HEK293T (cell line): ENCODE results near the gene IL10.

ENCODE experiments used
- BHLHE40 ChIP-seq: fragments of 450-650 bp; IDR thresholded peaks from 2 replicates; pipeline ENCODE4 v1.6.1; 2016; ENCODE audit warnings: mild to moderate bottlenecking, moderate library complexity, borderline replicate concordance
- ELF4 ChIP-seq: fragments of 450-650 bp; IDR thresholded peaks from 2 replicates; pipeline ENCODE4 v1.6.1; 2017; ENCODE audit warnings: antibody characterized with exemption
- FOXM1 ChIP-seq: fragments of 450-650 bp; IDR thresholded peaks from 2 replicates; pipeline ENCODE4 v1.6.1; 2017; ENCODE audit warnings: mild to moderate bottlenecking, borderline replicate concordance
- SP1 ChIP-seq: fragments of 450-650 bp; IDR thresholded peaks from 2 replicates; pipeline ENCODE4 v1.6.1; 2017
- ZNF384 ChIP-seq: fragments of 450-650 bp; IDR thresholded peaks from 2 replicates; pipeline ENCODE4 v1.6.1; 2016

DNA sequence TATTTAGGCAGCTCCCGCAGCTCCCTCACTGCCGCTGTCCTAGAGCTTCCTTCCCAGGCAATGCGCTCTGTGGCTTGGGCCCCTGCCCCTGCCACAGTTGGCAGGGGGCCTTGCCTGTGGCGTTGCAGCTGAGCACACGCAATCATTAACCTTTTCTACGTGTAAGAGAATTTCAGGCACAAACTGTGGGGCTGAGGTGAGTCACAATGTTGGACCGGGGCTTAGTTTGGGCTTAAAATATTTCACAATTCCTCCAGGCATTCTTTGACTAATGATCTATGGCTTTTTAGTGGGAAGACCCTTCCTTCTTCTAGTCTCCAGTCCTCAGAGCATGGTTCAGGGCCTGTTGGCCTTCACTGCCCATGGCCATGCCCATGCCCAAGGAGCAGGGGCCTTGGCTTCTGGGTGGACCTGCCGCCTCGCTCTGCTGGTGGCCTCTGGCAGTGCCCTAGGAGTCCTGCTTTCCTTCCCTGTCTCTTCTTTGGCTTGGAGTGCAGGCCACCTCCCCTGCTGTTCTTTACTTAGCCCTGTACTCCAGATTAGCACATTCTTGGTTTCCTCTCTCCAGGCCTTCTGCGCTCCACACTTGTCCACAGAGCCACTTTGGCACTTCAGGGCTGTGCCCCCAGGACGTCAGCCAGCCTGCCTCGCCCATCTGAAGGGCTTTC, 48.4 kb downstream of the IL10 start:
- TF ChIP-seq FOXM1, result no peak
- no peak for TF ChIP-seq ELF4
- TF ChIP-seq SP1, result no peak
- no peak for TF ChIP-seq ZNF384
- no peak for TF ChIP-seq BHLHE40
